Middle frontal gyrus (tissue), 1 donor: Measurements from ENCODE around the gene VWA3B.
"Not testable (repeated sequence)": the region's sequence is repeated elsewhere in the genome, so short reads cannot be mapped to it uniquely, and the experiment has no call there.

Source experiments
- DNase-seq: peaks from one replicate; pipeline ENCODE4 v3.0.0-alpha.2; 2015; ENCODE audit warnings: low spot score; ENCODE audit errors: extremely low spot score

The VWA3B gene

DNA sequence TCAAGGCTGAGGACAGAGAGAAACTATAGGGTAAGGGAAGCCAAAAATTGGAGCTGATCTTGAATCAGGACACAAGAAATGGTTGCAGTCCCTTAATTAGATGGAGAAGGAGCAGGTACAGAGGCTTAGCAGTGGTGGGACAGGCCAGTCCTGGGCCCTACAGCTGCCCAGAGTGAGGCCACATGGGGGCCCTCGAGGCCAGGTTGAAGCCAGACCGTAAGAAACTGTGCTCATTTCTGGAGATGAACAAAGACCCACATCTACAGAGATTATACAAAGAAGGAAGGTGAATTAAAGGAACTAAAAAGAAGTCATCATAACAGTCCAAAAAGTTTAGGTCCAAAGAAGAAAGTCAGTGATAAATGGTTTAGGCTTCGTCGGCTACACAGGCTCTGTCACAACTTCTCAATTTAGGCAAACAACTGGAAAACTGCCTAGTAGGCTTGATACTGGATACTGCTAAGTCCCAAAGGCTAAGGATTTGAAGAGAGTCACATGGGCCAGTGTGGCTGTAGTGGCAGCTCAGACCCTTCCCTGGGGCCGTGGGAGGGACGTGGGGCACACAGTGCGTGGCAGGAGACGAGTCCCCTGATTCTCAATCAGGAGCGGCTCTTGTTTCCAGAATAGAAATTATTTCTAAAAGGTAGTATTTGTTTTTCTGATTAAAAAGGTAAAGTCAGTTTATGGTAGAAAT, 208.9 kb downstream of the VWA3B start:
- no peak for DNase-seq

GRCh38 chr2:98296440-98296839, 209.5 kb downstream of the VWA3B start:
- no peak for DNase-seq

DNA sequence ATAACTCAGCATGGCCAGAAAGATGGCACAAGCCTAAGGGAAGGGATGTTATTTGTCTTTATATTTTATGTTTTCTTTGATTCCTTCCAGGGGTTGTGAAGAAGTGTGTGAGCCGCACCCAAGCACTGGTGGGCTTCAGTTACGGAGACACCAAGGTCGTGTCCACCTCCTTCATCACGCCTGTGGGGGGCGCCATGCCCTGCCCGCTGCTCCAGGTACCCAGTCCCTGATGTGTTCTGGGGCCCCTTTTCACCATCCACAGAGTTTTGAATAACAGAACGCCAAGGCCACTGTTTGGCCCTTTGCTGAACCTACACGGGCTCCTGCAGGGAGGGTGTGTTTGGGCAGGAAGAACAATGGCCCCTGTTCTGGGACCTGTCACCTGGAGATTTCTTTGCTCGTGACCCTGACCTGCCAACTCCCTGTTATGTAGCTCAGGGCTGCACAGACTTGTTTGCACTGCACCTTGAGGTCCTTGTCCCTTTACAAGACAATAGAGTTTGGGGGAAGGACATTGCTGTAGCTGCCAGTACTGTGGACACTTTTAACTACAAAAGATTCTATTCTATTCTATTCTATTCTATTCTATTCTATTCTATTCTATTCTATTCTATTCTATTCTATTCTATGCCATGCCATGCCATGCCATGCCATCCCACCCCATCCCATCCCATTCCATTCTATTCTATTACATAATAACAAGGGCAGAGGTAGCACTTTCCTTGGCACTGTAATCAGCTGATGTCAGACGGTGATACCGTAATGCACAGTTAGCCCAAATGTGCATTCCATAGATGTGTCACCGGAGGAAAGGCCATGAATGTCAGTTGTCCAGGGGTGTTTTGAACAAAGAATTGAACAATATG, 211.1 kb downstream of the VWA3B start:
- no peak for DNase-seq

GRCh38 chr2:98298683-98299164, 211.8 kb downstream of the VWA3B start:
- DNase-seq: no peak

- DNase-seq: no peak
Observed at GRCh38 chr2:98299211-98299905, 212.4 kb downstream of the VWA3B start.

DNA sequence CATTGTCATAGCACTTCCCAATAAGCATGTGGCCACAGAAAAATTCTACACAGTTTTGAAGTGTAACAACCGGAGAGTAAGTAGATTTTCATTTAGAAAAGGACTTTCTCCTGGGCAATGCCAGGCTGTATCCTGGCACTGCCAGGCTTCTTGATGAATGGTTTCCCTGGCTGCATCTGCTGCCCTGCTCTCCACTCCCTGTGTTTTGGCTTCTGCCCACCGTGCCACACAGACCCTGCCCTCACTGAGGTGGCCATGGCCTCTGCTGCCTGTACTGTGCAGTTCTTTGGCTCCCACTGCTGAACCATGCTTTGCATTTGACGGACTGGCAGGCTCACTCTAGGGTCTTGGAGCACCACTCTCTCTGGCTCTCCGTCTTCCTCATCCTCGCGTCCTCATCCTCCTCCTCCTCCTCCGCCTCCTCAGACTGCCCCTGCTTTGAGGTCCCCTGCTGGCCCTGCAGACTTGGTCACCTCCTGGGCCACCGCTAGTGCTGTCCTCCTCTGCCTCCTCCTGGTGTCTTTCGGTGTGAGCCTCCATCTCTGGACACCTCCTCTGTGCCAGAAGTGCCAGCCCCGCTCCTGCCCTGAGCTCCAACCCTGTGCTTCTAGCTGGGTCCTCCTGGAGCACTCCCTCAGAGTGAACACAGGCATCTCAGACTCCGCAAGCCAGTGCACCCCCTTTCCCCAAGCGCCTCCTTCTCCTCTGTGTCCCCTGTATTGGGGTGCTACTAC, 213.3 kb downstream of the VWA3B start:
- DNase-seq: no peak

DNA sequence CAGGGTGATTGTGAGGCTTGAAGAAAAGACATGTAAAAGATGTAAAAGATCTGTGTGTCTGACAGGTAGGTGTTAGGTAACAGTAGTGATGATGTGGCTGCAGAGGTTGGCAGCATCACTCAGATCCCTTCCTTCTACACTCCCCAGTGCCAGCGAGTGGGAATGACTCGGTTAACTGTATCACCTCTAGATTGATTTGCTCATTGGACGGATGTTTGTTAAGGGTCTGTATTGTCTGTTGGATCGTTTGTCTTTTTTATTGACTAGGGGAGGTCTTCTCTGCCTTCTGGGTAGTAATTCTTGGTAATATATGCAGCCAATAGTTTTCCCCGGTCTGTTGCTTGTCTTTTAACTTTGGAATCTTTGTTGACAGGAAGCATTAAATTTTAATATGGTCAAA, 214.5 kb downstream of the VWA3B start:
- DNase-seq: no peak

- not testable (repeated sequence) for DNase-seq
Observed at GRCh38 chr2:98307131-98307696, 220.2 kb downstream of the VWA3B start.

DNA sequence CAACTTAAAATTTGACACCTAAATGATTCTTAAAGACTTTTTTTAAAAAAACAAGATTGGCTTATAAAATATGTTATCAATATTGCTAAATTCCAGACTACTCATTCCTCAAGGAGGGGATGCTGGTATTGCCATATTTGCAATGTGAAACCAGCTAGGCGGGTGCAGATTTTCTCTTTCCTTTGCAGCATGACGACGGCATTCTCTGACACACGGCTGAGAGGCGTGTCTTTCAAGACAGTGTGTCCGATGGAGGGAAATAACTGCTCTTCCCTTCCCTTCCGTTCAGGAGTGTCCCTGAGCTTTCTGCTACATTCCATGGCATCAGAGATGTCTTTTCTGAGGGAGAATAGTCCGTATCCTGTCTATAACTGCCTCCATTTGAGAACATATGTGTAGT, 221.1 kb downstream of the VWA3B start:
- DNase-seq: no peak

- no peak for DNase-seq
Observed at GRCh38 chr2:98308532-98308931, 221.6 kb downstream of the VWA3B start.

DNA sequence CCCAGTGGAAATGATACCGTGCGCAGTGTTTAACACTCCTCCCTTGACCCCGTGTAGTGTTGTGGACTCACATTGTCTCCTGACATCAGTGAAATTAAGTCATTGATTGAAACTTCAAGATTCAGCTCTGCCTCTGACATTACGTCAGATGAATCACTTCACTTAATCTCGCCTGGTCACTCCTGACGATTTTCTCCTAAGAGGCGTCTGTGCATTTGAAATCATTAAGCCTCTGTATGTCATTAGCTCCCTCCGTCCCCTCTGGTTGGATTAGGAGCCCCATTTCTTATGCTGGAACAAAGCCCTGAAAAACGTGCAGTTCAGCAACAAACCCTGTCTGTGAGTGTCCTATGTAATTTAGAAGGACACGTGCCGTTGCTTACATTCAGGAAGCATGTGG, 222.6 kb downstream of the VWA3B start:
- DNase-seq: no peak

DNA sequence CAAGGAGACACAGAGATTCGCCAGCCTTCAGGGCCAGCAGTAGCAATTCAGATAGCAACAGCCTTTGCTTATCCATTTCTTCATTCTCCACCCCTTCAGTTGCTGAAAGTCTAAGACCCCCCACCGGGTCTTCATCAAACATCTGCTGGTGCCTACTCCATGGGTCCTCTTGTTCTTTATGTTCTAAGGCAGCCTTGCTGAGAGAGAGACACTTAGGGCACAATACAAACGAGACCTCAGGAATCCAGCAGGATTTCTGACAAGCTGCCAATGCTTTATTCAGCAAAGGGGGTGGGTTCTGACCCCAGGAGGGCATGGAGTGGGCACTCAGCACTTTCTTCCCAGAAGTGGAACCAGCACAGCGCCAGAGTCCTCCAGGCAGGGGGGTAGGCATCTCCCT, 223.0 kb downstream of the VWA3B start:
- DNase-seq: no peak

GRCh38 chr2:98311090-98311489, 224.1 kb downstream of the VWA3B start:
- no peak for DNase-seq

DNA sequence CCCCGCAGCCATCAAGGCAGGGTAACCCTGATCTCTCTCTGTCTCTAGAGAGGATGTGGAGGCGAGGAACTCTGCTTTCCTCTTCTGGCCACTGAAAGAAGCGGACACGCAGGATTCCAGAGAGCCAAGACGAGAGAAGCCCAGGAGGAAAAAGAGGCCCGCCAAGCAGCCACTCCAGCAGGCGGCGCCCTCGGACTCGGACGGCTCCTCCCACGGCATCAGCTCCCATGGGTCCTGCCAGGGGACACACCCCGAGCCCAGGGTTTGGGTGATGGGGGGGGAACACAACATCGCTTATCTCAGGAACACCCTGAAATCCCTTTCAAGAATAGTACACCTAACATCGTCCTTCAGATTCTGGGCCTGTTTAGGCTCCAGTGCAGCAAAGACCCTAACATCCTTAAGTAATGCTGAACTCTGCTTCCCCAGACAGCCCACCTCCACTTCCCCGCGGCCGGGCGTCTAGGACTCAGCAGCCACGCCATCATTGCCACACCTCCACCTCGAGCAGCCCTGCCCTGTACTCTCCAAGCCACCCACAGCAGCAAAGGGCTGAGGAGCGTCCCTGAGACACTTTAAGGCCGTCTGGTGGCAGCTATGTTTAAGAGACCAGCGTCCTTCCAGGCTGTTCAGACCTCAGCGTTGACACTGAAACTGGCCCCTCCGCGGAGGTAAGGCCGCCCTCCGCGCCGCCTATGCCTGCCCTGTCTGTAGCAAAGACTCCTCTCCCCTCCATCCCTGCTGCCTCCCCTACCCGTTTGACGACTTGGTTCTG, 225.0 kb downstream of the VWA3B start:
- DNase-seq: no peak

DNA sequence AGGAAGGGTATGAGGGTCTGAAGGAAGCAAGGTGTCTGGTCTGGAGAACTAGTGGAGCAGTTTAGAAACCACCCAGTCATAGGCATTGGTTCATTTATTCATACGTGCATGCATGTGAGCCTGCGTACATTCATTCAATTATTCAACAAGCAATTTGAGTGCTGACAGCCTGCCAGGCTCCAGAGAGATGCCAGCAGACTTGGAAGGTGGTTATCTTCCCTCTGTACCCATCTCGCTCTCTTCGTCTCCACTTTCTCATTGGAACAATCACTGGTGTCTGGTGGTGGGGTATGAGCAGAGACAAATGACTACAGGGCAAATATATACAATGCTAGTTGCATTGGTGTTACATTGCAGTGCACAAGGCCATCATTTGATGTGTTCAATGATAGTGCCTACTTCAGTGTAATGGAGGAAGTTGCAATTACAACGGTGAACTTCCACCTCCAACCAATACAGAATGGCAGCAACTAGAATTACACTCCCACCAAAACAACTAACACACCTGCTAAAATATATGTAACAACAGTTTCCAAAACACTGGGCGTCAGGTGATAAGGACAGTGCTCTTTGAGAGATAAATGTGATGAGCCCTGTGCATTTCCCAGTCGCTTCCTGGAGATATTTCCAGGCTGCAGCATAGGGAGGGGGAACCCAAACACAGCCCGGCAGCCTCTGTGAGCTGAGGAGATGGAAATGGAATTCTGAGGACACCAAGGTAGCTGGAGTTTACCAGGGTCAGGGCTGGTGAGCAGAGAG, 226.7 kb downstream of the VWA3B start:
- DNase-seq: no peak

DNA sequence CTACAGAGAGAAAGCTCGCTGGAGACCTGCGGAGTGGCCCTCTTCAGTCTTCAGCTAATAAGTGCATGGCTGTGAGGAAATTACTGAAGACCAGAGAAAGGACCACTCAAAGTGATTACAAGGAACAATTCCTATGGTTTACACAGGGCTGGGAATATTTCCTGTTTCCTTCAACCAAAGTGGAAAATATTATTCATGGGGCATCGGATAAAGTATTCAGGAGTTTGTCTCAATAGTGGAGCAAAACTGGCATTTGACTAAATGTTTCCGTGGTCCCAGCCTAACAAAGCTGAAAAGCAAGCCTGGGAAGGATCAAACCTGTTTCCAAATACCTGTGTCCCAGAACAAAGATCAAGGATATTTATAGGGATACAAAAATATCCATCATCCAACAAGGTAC, 227.3 kb downstream of the VWA3B start:
- no peak for DNase-seq

- no peak for DNase-seq
Observed at GRCh38 chr2:98315957-98316356, 229.0 kb downstream of the VWA3B start.

DNA sequence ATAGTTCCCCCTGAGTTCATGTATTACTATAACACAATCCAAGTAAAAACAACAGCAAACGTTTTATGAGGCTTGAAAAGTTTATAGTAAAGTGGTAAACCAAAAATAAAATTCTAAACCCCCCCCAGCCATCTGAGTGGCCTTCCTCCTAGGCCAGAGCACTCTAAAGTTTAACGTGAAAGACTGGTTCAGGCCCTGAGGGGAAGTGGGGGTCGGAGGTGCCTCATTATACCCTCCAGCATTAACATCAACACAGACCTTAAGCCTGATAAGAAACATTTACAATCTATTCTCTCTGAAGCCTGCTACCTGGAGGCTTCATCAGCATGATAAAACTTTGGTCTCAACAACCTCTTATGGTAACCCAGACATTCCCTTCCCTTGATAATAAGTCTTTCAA, 230.2 kb downstream of the VWA3B start:
- DNase-seq: no peak

- DNase-seq: not testable (repeated sequence)
Observed at GRCh38 chr2:98320171-98320570, 233.2 kb downstream of the VWA3B start.

GRCh38 chr2:98324181-98324580, 237.2 kb downstream of the VWA3B start:
- DNase-seq: no peak
